ENCODE results near the gene ATP8A2.

DNA sequence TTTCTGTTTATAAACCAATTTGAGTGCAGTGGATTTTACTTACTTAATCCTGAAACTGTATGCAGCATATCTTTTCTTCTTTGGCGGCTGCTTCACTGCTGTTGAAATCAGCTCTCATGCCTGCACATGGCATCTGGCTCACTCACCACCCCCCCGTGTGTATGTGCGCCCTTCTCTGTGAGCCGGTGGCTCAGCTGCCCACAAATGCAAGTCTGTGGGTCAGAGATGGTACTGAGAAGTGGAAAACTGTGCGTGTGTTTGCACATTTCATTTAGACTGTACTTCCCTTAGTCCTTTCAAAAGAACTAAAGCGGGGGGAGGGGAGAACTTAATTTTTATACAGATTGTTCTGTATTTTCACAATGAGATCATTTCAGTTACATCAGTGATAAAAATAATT lies 372.4 kb downstream of the ATP8A2 start:
- TF ChIP-seq POLR2A (IDR thresholded peaks at IDR 0.05; ENCODE audit: low read length): no peak
- no peak for TF ChIP-seq GATA1 (IDR thresholded peaks at IDR 0.05; ENCODE audit: low read depth, low read length)
